Stimulated activated naive CD8-positive, alpha-beta T cell treated with anti-CD3 and anti-CD28 coated beads, Interleukin-15, Interleukin-2, amounts not matched to agents 100 ng/mL and 50 ng/mL, for 24 hours (primary cell): Measurements from ENCODE around the gene KRT5.
"Not testable (repeated sequence)": the region's sequence is repeated elsewhere in the genome, so short reads cannot be mapped to it uniquely, and the experiment has no call there.

Experiments
- H3K27ac Mint-ChIP-seq: one replicate; pipeline ENCODE4 v1.8.0; 2021; ENCODE audit warnings: mild to moderate bottlenecking, mixed read lengths
- H3K27me3 Mint-ChIP-seq: one replicate; pipeline ENCODE4 v1.8.0; 2021; ENCODE audit warnings: mixed read lengths
- H3K36me3 Mint-ChIP-seq: one replicate; pipeline ENCODE4 v1.8.0; 2021; ENCODE audit warnings: low read depth, mixed read lengths
- H3K4me1 Mint-ChIP-seq: one replicate; pipeline ENCODE4 v1.8.0; 2021; ENCODE audit warnings: low read depth, mixed read lengths
- H3K4me3 Mint-ChIP-seq: one replicate; pipeline ENCODE4 v1.8.0; 2021; ENCODE audit warnings: mild to moderate bottlenecking, mixed read lengths
- H3K9me3 Mint-ChIP-seq: one replicate; pipeline ENCODE4 v1.8.0; 2021; ENCODE audit warnings: mixed read lengths

KRT5 gene

DNA sequence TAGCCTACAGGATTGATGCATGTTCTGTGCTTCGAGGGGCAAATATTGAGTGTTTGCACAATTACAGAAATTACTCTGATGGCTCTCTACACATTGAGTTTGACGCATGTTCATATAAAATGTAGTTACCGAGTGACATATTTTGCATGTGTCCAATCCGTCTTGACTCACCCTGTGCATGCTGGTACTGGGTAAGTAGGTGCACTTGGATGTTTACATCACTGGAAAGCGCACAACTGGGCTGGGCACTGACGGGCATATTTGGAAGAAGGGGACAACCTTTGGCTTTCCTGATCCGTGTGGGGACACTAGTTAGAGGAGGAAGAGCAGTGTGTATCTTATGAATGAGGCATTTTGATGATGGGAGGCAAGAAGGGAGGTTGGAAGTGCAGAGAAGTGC lies 22.2 kb downstream of the KRT5 start:
- Mint-ChIP-seq H3K4me1 (no peaks in the 10 kb centered on the region), H3K27me3 (peaks cover 12% of the 10 kb centered on the region), H3K4me3 (no peak overlapping the region), H3K9me3 (no peaks in the 10 kb centered on the region), H3K36me3 (no peaks in the 10 kb centered on the region), H3K27ac (no peak overlapping the region)

DNA sequence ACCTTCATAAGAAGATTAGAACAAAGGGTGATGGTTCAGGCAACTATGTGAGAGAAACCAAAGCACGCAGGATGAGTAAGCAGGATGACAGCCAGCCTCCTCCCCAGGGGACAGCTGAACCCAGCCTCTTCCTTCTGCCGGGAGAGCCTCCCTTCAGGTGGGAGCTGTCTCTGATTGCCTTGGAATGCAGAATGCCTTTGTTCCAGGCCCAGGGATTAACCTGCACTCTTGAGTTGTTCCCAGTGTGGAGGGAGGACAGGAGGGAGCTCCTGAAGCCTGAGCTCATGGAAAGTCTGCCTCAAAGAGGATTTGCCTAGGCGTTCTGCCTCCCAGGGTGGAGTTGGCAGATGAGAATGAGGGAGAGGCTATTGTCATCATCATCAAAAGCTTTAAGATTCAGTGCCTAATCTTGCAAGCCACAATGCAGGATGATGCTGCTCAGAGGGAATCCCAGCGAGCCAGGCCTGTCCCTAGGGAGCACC lies 23.6 kb downstream of the KRT5 start:
- no peak overlapping the region for H3K27ac Mint-ChIP-seq
- peaks cover 9% of the 10 kb centered on the region for H3K27me3 Mint-ChIP-seq

DNA sequence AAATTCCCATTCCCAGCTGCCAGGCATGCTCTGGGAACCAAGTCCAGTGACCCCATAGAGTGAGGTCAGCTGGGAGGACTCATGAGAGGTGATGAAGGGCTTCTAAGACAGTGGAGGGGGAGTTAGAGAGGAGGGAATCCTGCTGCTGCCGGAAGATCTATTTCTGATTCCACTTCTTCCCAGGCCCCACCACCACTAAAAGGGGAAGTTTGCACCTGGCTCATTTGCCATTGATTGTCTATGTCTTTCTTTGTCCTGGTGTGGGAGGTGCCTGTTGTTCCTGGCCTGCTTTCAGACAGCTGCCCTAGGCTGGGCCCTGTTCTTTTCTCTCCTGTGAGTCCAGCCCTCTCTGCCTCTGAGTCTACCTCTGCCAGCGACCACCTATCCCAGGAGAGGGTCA lies 24.1 kb downstream of the KRT5 start:
- H3K4me3 Mint-ChIP-seq: no peak overlapping the region
- no peak overlapping the region for H3K27ac Mint-ChIP-seq
- no peaks in the 10 kb centered on the region for H3K36me3 Mint-ChIP-seq
- H3K4me1 Mint-ChIP-seq: no peaks in the 10 kb centered on the region
- H3K27me3 Mint-ChIP-seq: peaks cover 13% of the 10 kb centered on the region
- no peaks in the 10 kb centered on the region for H3K9me3 Mint-ChIP-seq

More for the DNA sequence above, 23.6 kb downstream of the KRT5 start:
- Mint-ChIP-seq H3K36me3 (no peaks in the 10 kb centered on the region), H3K4me3 (no peak overlapping the region), H3K4me1 (no peaks in the 10 kb centered on the region), H3K9me3 (no peaks in the 10 kb centered on the region)

DNA sequence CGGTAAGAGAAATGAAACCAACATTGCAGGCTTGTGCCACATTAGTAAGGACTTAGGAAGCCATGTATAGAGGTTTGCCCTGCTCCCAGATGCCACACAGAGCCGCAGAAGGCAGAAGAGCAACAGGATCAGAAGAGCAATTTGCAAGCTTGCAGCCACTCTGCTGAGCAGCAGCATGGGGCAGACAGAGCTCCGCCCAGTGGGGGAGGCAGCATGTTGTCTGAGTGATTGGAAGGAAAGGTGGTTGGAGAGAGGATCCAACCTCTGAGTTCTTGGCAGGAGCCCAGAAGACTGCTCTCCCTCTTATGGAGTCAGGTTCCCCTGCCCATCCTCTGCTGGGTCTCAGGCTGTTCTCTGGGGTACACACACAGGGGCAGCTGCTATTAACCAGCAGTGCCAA lies 24.8 kb downstream of the KRT5 start:
- no peaks in the 10 kb centered on the region for H3K9me3 Mint-ChIP-seq
- no peaks in the 10 kb centered on the region for H3K36me3 Mint-ChIP-seq
- H3K4me3 Mint-ChIP-seq: no peak overlapping the region
- H3K4me1 Mint-ChIP-seq: no peaks in the 10 kb centered on the region
- H3K27ac Mint-ChIP-seq: no peak overlapping the region
- peaks cover 17% of the 10 kb centered on the region for H3K27me3 Mint-ChIP-seq

DNA sequence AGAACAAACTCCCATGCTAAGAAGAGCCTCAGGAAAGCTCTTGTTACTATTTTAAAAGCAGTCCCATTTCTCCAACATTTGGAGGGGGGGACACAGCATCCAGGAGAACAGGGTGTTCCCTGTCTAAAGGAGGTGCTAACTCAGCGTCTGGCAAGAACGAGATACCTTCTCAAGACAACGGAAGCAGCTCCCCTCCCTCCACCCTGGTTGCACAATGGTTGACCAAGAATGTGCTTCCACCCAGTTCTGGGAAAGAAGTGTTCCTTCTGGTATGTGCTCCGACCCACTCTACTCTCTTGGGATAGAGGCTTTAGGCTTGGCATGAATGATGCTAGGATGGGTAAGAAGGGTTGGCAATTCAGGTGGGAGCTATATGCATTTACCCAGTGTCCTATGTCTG lies 25.7 kb downstream of the KRT5 start:
- Mint-ChIP-seq H3K4me1 (no peaks in the 10 kb centered on the region), H3K27ac (no peak overlapping the region), H3K4me3 (no peak overlapping the region), H3K9me3 (no peaks in the 10 kb centered on the region), H3K36me3 (no peaks in the 10 kb centered on the region), H3K27me3 (peaks cover 17% of the 10 kb centered on the region)

DNA sequence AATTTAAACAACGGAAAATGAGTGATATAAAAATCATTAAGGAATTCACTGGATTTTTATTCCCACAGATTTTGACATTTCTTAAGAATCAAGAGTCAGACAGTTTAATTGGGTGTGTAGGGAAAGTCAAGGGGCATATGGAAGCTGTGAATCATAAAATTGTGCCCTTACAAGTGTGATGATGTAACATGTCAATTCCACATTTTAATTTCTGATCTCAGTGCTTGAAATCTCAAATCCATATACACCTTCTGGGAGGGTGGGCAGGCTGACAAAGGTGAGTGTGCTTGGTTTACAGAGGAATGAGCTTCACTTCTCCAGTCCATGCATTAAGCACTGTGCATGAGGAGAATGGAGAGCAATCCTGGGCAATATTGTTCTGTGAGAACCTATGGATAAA lies 26.1 kb downstream of the KRT5 start:
- Mint-ChIP-seq H3K4me3 (no peak overlapping the region), H3K27me3 (peaks cover 17% of the 10 kb centered on the region), H3K9me3 (no peaks in the 10 kb centered on the region), H3K36me3 (no peaks in the 10 kb centered on the region), H3K27ac (no peak overlapping the region), H3K4me1 (no peaks in the 10 kb centered on the region)

DNA sequence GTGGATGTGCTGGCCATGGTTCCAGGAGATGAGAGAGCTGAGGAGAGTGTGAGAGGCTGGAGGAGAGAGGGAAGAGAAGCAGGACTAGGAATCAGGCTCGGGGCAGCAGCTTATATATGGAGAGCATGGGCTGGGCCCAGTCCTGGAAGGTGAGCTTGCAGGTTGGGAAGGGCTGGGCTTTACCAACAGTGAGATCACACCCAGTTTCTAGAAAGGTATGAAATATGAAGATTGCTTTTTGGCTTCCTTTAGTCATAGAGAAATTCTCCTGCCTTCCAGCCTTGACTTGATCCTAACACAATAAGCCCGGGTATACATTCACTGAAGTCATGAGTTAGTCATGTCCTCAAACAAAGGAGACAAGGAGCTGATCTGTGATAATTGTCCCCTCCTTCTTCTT lies 27.0 kb downstream of the KRT5 start, which contains the start of gene KRT6A:
KRT6A (minus strand) TSS at position 86 of the 400 bp plus-strand sequence; CDS start at position 17, 69 bp downstream.
- Mint-ChIP-seq H3K27ac (no peak within 1 kb of the TSS), H3K4me1 (no peaks in the 10 kb centered on the region), H3K4me3 (no peak within 1 kb of the TSS), H3K36me3 (no peaks in the 10 kb centered on the region), H3K27me3 (peaks cover 22% of the 10 kb centered on the region), H3K9me3 (no peaks in the 10 kb centered on the region)

DNA sequence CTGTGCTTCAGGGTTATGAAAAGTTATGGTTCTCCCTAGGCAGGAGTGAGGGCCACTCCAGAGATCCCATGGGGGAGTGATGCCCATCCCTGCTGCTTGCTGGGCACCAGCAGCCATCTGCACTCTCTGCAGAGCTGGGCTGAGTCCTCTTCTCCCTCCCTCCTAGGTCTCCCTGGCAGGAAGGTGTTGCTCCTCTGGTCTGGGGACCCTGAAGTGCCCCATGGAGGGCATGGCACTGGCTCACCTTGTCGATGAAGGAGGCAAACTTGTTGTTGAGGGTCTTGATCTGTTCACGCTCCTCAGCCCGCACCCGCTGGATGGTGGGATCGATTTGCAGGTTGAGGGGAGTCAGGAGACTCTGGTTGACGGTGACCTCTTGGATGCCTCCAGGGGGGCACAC lies 27.8 kb downstream of the KRT5 start:
- H3K27me3 Mint-ChIP-seq: peaks cover 20% of the 10 kb centered on the region
- H3K36me3 Mint-ChIP-seq, H3K9me3 Mint-ChIP-seq, H3K4me1 Mint-ChIP-seq, H3K27ac Mint-ChIP-seq, H3K4me3 Mint-ChIP-seq: not testable (repeated sequence)

DNA sequence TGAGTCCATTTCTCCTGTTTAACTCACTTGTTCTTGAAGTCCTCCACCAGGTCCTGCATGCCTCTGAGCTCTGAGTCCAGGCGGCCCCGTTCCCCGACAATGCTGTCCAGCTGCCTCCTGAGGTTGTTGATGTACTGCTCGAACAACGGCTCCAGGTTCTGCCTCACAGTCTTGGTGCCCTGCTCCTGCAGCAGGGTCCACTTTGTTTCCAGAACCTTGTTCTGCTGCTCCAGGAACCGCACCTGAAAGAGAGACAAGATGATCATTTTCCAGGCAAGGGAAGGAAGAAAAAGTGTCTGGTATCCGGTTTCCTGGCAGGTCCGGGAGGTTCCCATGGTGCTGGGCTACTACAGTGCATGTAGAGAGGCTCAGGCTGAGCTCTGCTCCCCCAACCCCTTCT lies 28.7 kb downstream of the KRT5 start:
- H3K4me3 Mint-ChIP-seq, H3K9me3 Mint-ChIP-seq, H3K36me3 Mint-ChIP-seq, H3K27ac Mint-ChIP-seq, H3K4me1 Mint-ChIP-seq: not testable (repeated sequence)
- H3K27me3 Mint-ChIP-seq: peaks cover 24% of the 10 kb centered on the region

DNA sequence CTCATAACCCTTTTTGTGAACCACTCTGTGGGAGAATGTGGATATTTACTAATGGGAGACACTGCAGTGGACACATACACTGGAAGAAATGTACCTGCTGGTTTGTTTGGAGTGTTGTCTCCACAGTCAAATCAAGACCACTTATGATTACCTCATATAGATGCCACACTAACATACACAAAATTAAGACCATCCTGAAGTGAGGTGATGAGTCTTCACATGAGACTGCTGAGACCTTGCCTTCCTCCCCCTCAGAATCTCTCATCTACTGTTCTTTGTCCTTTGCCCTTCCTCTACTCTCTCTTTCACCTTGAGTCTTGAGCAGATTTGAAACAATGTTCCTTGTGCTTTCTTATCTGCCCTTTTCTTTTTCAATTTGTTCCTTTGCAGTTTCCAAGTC lies 31.5 kb downstream of the KRT5 start:
- Mint-ChIP-seq H3K27ac (no peak overlapping the region), H3K36me3 (peaks cover 4% of the 10 kb centered on the region), H3K4me1 (no peaks in the 10 kb centered on the region), H3K27me3 (peaks cover 44% of the 10 kb centered on the region), H3K9me3 (peaks cover 9% of the 10 kb centered on the region), H3K4me3 (no peak overlapping the region)

DNA sequence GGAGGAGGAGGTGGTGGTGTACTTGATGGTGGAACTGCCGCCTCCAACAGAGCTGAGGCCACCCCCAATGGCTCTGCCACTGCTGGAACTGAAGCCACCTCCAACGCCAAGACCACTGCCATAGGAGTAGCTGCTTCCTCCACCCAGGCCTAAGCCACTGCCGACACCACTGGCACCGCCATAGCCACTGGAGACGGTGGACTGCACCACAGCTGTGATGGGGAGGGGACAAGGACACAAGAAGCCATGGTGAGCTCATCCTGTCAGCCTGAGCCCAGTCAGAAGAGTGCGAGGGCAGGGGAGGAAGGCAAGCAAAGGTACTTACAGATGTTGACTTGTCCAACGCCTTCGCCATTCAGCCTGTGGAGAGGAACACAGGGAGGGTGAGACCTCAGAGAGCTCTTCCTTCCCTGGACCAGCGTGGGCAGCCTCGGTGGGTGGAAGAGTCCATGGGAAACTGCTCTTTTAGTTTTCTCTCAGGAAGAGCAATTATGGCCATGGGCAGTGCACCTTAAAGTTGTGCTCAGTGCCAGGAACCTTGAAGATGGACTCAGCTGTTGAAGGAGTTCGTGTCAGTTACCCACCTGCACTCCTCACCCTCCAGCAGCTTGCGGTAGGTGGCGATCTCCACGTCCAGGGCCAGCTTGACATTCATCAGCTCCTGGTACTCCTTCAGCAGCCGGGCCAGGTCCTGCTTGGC lies 32.3 kb downstream of the KRT5 start:
- H3K27ac Mint-ChIP-seq, H3K4me3 Mint-ChIP-seq, H3K36me3 Mint-ChIP-seq, H3K9me3 Mint-ChIP-seq, H3K4me1 Mint-ChIP-seq: not testable (repeated sequence)
- peaks cover 52% of the 10 kb centered on the region for H3K27me3 Mint-ChIP-seq

DNA sequence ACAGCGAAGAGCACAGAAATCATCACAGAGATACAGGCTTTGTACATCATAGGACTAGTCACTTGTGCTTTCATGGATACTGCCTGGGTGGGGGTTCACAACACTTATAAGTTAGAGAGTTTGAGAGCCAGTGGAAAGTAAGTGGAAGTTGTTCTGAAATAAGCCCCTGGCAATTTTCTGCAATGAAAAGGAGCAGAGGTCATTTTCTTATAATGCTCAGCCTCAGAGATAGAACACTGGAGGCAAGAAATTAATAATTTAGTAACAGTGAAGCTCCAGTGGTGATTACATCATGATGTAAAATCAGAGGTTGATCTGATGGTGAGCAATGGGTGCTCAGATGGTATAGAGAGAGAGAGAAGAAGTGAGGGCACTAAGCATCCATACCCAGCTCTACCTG lies 33.0 kb downstream of the KRT5 start:
- peaks cover 9% of the 10 kb centered on the region for H3K9me3 Mint-ChIP-seq
- no peak overlapping the region for H3K27ac Mint-ChIP-seq
- peaks cover 4% of the 10 kb centered on the region for H3K36me3 Mint-ChIP-seq
- H3K27me3 Mint-ChIP-seq: peaks cover 57% of the 10 kb centered on the region
- no peak overlapping the region for H3K4me3 Mint-ChIP-seq
- no peaks in the 10 kb centered on the region for H3K4me1 Mint-ChIP-seq

DNA sequence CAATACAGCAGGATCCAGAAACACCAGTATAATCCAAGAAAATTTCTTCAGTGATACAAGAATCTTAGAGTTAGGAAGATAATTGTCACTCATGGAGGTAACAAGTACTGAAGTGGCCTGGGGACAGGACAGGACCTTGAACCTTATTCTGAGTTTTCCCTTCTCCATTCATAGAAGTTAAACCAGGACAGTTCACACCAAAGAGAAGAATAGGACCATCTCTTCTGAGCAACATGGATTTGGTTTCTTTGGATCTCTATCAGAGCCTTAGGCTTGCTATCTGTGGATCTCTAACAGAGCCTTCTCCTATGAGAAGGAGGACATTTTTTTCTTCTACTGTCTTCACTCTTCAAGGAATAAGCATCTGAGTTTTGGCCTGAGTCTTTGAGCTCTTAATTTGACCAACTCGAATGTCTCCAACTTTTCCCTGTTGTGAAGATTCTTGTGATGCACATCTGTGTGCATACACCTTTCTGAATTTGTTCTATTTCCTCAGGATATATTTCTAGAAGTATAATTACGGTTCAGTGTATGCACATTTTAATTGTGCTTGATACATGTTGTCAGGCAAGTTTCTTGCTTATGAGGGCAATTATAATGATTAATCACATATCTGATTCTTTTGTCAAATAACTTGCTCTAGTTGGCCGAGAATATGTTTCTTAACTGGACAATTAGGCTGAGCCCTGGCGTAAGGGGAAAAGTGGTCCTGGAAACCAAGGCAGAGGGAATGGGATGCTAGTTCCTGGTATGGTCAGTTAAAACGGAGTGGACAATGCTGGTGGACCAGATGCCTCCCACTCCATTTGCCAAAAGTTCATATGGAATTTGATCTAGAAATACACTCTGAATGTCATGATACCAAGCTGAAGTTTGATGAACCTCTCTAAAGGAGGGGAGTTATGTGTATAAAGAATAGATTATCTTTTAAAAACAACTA lies 33.8 kb downstream of the KRT5 start:
- H3K4me1 Mint-ChIP-seq: no peaks in the 10 kb centered on the region
- peaks cover 9% of the 10 kb centered on the region for H3K9me3 Mint-ChIP-seq
- peaks cover 52% of the 10 kb centered on the region for H3K27me3 Mint-ChIP-seq
- H3K27ac Mint-ChIP-seq: no peak overlapping the region
- no peak overlapping the region for H3K4me3 Mint-ChIP-seq
- peaks cover 4% of the 10 kb centered on the region for H3K36me3 Mint-ChIP-seq

DNA sequence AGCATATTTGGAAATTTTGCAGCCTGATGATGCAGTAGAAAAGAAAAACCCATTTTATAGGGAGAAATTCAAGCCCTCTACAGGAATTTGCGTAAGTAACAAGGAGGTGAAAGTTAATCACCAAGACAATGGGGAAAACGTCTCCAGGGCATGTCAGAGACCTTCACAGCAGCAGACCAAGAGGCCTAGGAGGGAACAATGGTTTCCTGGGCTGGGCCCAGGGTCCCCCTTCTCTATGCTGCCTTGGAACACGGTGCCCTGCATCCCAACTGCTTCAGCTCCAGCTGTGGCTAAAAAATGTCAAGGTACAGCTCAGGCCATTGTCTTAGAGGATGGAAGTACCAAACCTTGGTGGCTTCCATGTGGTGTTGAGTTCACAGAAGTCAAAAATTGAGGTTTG lies 40.1 kb downstream of the KRT5 start:
- H3K9me3 Mint-ChIP-seq: peaks cover 4% of the 10 kb centered on the region
- no peak overlapping the region for H3K27ac Mint-ChIP-seq
- H3K27me3 Mint-ChIP-seq: peaks cover 29% of the 10 kb centered on the region
- H3K4me1 Mint-ChIP-seq: no peaks in the 10 kb centered on the region
- H3K36me3 Mint-ChIP-seq: peaks cover 3% of the 10 kb centered on the region
- H3K4me3 Mint-ChIP-seq: no peak overlapping the region

DNA sequence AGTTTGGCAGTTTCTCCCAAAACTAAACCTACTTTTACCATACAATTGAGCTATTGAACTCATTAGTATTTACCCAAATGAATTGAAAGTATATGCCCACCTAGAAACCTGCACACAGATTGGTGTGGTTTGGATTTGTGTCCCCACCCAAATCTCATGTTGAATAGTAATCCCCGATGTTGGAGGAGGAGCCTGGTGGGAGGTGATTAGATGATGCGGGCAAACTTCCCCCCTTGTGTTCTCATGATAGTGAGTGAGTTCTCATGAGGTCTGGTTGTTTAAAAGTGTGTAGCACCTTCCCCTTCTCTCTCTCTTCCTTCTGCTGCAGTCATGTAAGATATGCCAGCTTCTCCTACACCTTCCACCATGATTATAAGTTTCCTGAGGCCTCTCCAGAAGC lies 42.5 kb downstream of the KRT5 start:
- Mint-ChIP-seq H3K4me3 (no peak overlapping the region), H3K27me3 (peaks cover 11% of the 10 kb centered on the region), H3K27ac (no peak overlapping the region), H3K9me3 (no peaks in the 10 kb centered on the region), H3K4me1 (no peaks in the 10 kb centered on the region), H3K36me3 (no peaks in the 10 kb centered on the region)
